GM12874 (cell line): ENCODE measurements around the gene RXFP2.

ENCODE experiments used
- CTCF ChIP-seq: IDR thresholded peaks from 2 replicates; pipeline ENCODE4 v1.5.1; 2011; ENCODE audit warnings: low read depth, mild to moderate bottlenecking, control low read depth, low read length, moderate library complexity; ENCODE audit not compliant: insufficient read depth

The RXFP2 gene

GRCh38 chr13:31767175-31767900, 28.0 kb downstream of the RXFP2 start:
- TF ChIP-seq CTCF = no peak

DNA sequence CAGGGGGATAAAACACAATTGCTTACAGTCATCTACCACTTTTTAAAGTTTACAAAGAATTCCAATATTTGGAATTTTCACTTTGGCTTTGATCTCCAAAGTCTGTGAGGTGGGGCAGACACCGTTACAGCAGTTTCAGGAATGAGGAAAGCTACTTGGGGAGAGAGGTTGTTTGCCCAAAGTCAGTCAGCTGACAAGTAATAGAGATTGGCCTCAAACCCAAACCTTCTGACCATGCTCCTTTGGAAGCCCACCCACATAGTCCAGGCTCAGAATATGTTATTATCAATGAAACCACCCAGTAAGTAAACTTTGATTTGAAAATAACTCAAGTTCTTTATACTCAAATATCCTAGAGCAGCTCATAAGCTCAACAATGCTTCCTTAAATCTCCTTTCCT, 29.0 kb downstream of the RXFP2 start:
- no peak for TF ChIP-seq CTCF

DNA sequence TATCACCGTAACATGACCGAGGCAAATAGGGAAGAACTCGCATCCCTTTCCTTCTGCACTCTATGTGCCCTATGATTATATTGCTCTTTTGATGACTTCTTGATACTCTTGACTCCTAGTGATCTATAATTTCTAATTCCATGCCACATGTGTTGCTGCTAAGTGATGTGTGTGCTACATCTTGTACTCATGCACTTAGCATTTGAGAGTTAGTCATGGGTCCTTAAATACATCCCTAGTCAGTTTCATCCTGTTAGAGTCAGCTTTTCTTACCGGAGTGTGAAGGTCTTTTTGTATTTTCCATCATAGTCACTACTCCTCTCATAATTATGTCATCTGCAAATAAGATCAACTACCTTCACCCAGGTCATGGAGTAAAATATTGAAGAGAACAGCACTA, 30.2 kb downstream of the RXFP2 start:
- no peak for TF ChIP-seq CTCF

- no peak for TF ChIP-seq CTCF
Measured at GRCh38 chr13:31772231-31772630, 32.9 kb downstream of the RXFP2 start.

- TF ChIP-seq CTCF = no peak
Measured at GRCh38 chr13:31773538-31773937, 34.2 kb downstream of the RXFP2 start.

DNA sequence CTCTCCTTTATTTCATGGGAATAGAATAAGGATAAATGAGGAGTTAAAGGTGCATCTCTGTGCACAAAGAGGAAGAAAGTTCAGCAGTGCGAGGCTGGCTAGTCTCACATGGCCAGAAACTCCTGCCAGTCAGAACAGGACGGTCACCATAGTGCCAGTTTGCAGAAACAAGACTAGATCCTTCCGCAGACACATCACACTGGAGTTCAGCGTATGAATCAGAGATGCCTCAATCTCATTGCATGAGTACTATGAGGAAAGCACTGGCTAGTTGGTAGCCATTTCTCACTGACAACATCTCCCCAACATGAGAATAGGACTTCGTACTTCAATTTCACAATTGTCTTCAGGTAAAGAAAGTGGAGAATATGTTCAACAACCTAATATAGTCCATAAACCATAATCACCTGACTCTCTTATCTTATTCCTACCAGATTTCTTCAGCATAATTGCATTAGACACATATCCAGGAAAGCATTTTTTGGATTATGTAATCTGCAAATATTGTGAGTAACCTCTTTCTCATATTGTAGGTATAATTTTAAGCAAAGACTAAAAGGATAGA, 34.9 kb downstream of the RXFP2 start:
- TF ChIP-seq CTCF = no peak

DNA sequence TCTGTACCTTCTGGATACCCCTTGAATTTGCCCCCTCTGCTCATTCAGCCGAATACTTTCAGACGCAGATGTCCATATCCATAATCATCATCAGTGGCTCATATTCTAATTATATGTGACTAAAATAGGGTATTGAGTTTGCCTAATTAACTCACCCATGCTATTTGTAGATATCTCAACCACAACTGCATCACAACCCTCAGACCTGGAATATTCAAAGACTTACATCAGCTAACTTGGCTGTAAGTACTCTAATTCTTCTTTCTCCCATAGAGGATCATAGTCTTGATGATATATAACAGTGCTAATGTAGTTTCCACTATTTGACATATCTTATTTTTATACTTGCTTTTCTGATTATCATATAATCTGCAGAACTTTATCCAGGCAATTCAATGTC, 35.8 kb downstream of the RXFP2 start:
- no peak for TF ChIP-seq CTCF
